AG04450 (cell line): Measurements from ENCODE around the gene MS4A6E. TPM values are rescaled to one million over a fixed set of nuclear protein-coding genes. Genes with fewer than 3 reads are reported as not detected.

ENCODE experiments used
- CTCF ChIA-PET: fragments of 300-600, 350-600 bp; formaldehyde crosslinking; extraction: SDS; loops from one replicate; lab custom pipeline; 2022; ENCODE audit warnings: antibody characterized with exemption, inconsistent platforms; lab: Charles Lee
- POLR2A ChIA-PET: fragments of 350-600 bp; formaldehyde crosslinking; extraction: SDS; loops from one replicate; lab custom pipeline; 2021; ENCODE audit warnings: antibody characterized with exemption, inconsistent platforms; lab: Yijun Ruan, JAX
- DNase-seq: peaks from one replicate; pipeline ENCODE4 v3.0.0-alpha.2; 2011; ENCODE audit warnings: low read depth, low spot score
- H3K27ac ChIP-seq: one replicate; pipeline ENCODE4 v1.5.1; 2012; ENCODE audit warnings: low read depth, low read length, control low read depth
- H3K27me3 ChIP-seq: one replicate; pipeline ENCODE4 v1.6.0; 2012; ENCODE audit warnings: low read length; ENCODE audit not compliant: control insufficient read depth, insufficient read depth
- H3K4me3 ChIP-seq: 2 replicates; pipeline ENCODE4 v1.5.1; 2011; ENCODE audit warnings: mild to moderate bottlenecking, low read depth, low read length, control low read depth
- H3K9me3 ChIP-seq: 2 replicates; pipeline ENCODE4 v1.5.1; 2012; ENCODE audit warnings: low read length; ENCODE audit not compliant: control insufficient read depth, insufficient read depth
- CTCF ChIP-seq: IDR thresholded peaks from 2 replicates; pipeline ENCODE4 v1.5.1; 2011; ENCODE audit warnings: low read depth, low read length, control low read depth, inconsistent platforms
- polyA plus RNA-seq: library from polyadenylated mRNA; depleted of rRNA; stranded (reverse); fragments of >200 nt; gene quantifications from 2 replicates; pipeline ENCODE4 v1.2.3, GENCODE V29; 2011

Gene MS4A6E
- polyA plus RNA-seq, 1 experiment: not detected

- H3K9me3 ChIP-seq: peaks cover 5% of the 10 kb centered on the region; the same call in 1 of the 2 replicates
These were observed 40.0 kb downstream of the MS4A6E start for GRCh38 chr11:60367009-60367408.

GRCh38 chr11:60367896-60368295 is 40.8 kb downstream of the MS4A6E start:
- H3K9me3 ChIP-seq: peaks cover 7% of the 10 kb centered on the region; the same call in 1 of the 2 replicates
- H3K4me3 ChIP-seq: no peak overlapping the region
- ChIA-PET CTCF (no interaction called here), POLR2A (no interaction called here)
- H3K27ac ChIP-seq: no peak overlapping the region
- TF ChIP-seq CTCF: no peak
- no peaks in the 10 kb centered on the region for H3K27me3 ChIP-seq
- DNase-seq: no peak

More at GRCh38 chr11:60367009-60367408, 40.0 kb downstream of the MS4A6E start:
- no peaks in the 10 kb centered on the region for H3K27me3 ChIP-seq
- no peak overlapping the region for H3K27ac ChIP-seq
- ChIA-PET POLR2A (no interaction called here), CTCF (no interaction called here)
- no peak for DNase-seq
- H3K4me3 ChIP-seq: no peak overlapping the region
- no peak for TF ChIP-seq CTCF

- Histone ChIP-seq H3K4me3 (no peak overlapping the region), H3K27me3 (no peaks in the 10 kb centered on the region), H3K27ac (no peak overlapping the region), H3K9me3 (peaks cover 16% of the 10 kb centered on the region)
- POLR2A ChIA-PET: no interaction called here
- DNase-seq: no peak
- CTCF ChIA-PET: no interaction called here
- no peak for TF ChIP-seq CTCF
These were observed 43.3 kb downstream of the MS4A6E start for GRCh38 chr11:60370252-60370810.

- H3K9me3 ChIP-seq: peaks cover 20% of the 10 kb centered on the region
- DNase-seq: no peak
- H3K27me3 ChIP-seq: no peaks in the 10 kb centered on the region
- H3K4me3 ChIP-seq: no peak overlapping the region
- H3K27ac ChIP-seq: no peak overlapping the region
- ChIA-PET POLR2A (no interaction called here), CTCF (interaction anchor here (0.6 kb wide), 1 partner anchor 595 kb away, joined by 3 read pairs; no protein-coding TSS in a partner anchor)
- TF ChIP-seq CTCF: no peak
These were observed 43.8 kb downstream of the MS4A6E start for GRCh38 chr11:60370811-60371298.

GRCh38 chr11:60371386-60371785 is 44.3 kb downstream of the MS4A6E start:
- TF ChIP-seq CTCF: no peak
- H3K4me3 ChIP-seq: no peak overlapping the region
- DNase-seq: no peak
- H3K9me3 ChIP-seq: peaks cover 23% of the 10 kb centered on the region
- H3K27ac ChIP-seq: no peak overlapping the region
- POLR2A ChIA-PET: no interaction called here
- CTCF ChIA-PET: interaction anchor here (0.6 kb wide), 1 partner anchor 596 kb away, joined by 3 read pairs; no protein-coding TSS in a partner anchor
- no peaks in the 10 kb centered on the region for H3K27me3 ChIP-seq
